Astrocyte (in vitro differentiated cells and primary cell): ENCODE measurements around the gene MATCAP1. TPM values are rescaled to one million over a fixed set of nuclear protein-coding genes. Genes with fewer than 3 reads are reported as not detected.

Experiments
- DNase-seq: peaks from one replicate; pipeline ENCODE4 v3.0.0-alpha.2; 2010; ENCODE audit warnings: low read depth
- FAIRE-seq: peaks from 2 replicates; lab custom pipeline; 2011; peaks lifted over from hg19 to GRCh38; lab: Jason Lieb, UNC
- H2AFZ ChIP-seq: 2 replicates; pipeline ENCODE4 v1.6.0; 2012; ENCODE audit warnings: low read depth, low read length, inconsistent platforms
- H3K27ac ChIP-seq: 2 replicates; pipeline ENCODE4 v1.5.1; 2011; ENCODE audit warnings: low read depth, low read length, inconsistent platforms
- H3K27me3 ChIP-seq: 2 replicates; pipeline ENCODE4 v1.6.0; 2011; ENCODE audit warnings: low read length, inconsistent platforms; ENCODE audit not compliant: insufficient read depth
- H3K36me3 ChIP-seq: 2 replicates; pipeline ENCODE4 v1.5.1; 2011; ENCODE audit warnings: low read length, inconsistent platforms; ENCODE audit not compliant: insufficient read depth
- H3K4me1 ChIP-seq: 2 replicates; pipeline ENCODE4 v1.5.1; 2011; ENCODE audit warnings: low read length, inconsistent platforms; ENCODE audit not compliant: insufficient read depth
- H3K4me2 ChIP-seq: 2 replicates; pipeline ENCODE4 v1.6.0; 2012; ENCODE audit warnings: low read length, inconsistent platforms
- H3K4me3 ChIP-seq: 2 replicates; pipeline ENCODE4 v1.5.1; 2011; ENCODE audit warnings: low read depth, mild to moderate bottlenecking, low read length, inconsistent platforms; ENCODE audit not compliant: insufficient read depth
- H3K79me2 ChIP-seq: 2 replicates; pipeline ENCODE4 v1.6.0; 2012; ENCODE audit warnings: mild to moderate bottlenecking, low read length, inconsistent platforms; ENCODE audit not compliant: insufficient read depth
- H3K9ac ChIP-seq: 2 replicates; pipeline ENCODE4 v1.6.0; 2012; ENCODE audit warnings: mild to moderate bottlenecking, low read length, inconsistent platforms
- H3K9me3 ChIP-seq: 2 replicates; pipeline ENCODE4 v1.5.1; 2012; ENCODE audit warnings: low read depth, mild to moderate bottlenecking, low read length, inconsistent platforms; ENCODE audit not compliant: insufficient read depth
- H4K20me1 ChIP-seq: 2 replicates; pipeline ENCODE4 v1.6.0; 2012; ENCODE audit warnings: low read length, inconsistent platforms; ENCODE audit not compliant: insufficient read depth
- H3K27ac Mint-ChIP-seq: one replicate; pipeline ENCODE4 v1.8.0; 2021; ENCODE audit warnings: mild to moderate bottlenecking, mixed read lengths; ENCODE audit not compliant: unreplicated experiment
- H3K27me3 Mint-ChIP-seq: one replicate; pipeline ENCODE4 v1.8.0; 2021; ENCODE audit warnings: low read depth, mixed read lengths; ENCODE audit not compliant: unreplicated experiment
- H3K36me3 Mint-ChIP-seq: one replicate; pipeline ENCODE4 v1.8.0; 2021; ENCODE audit warnings: low read depth, mixed read lengths; ENCODE audit not compliant: unreplicated experiment
- H3K4me1 Mint-ChIP-seq: one replicate; pipeline ENCODE4 v1.8.0; 2021; ENCODE audit warnings: low read depth, mixed read lengths; ENCODE audit not compliant: unreplicated experiment
- H3K4me3 Mint-ChIP-seq: one replicate; pipeline ENCODE4 v1.8.0; 2021; ENCODE audit warnings: mild to moderate bottlenecking, moderate library complexity, mixed read lengths; ENCODE audit not compliant: unreplicated experiment
- H3K9me3 Mint-ChIP-seq: one replicate; pipeline ENCODE4 v1.8.0; 2021; ENCODE audit warnings: mild to moderate bottlenecking, mixed read lengths; ENCODE audit not compliant: unreplicated experiment
- CTCF ChIP-seq: IDR thresholded peaks from 2 replicates; pipeline ENCODE4 v1.5.1; 2011; ENCODE audit warnings: low read depth, mild to moderate bottlenecking, inconsistent platforms, low read length, moderate library complexity; ENCODE audit not compliant: insufficient read depth
- EZH2 ChIP-seq: IDR thresholded peaks from 2 replicates; pipeline ENCODE4 v1.6.1; 2012; ENCODE audit warnings: mild to moderate bottlenecking, low read length, inconsistent platforms; ENCODE audit not compliant: insufficient read depth
- total RNA-seq: library from RNA; stranded (reverse); gene quantifications from 2 replicates; pipeline ENCODE4 v1.2.1, GENCODE V29; 2021

Gene MATCAP1
- total RNA-seq, 1 donor from 2014 or later: 26.1 TPM

GRCh38 chr16:67170168-67170948, 13.4 kb downstream of the MATCAP1 start, which contains the start of gene NOL3:
Gene NOL3, plus strand, starts transcription at chr16:67170538.
- H3K9me3 Mint-ChIP-seq: no peaks in the 10 kb centered on the region
- peak within 1 kb of the TSS; percentile 81 for H3K4me3 Mint-ChIP-seq
- peaks cover 23% of the 10 kb centered on the region for H3K4me1 Mint-ChIP-seq
- H3K4me2 ChIP-seq: peak within 1 kb of the TSS; percentile 87
- FAIRE-seq (no peak), DNase-seq (peak; percentile 66)
- H3K79me2 ChIP-seq: no peaks in the 10 kb centered on the region
- peaks cover 32% of the 10 kb centered on the region for H3K27me3 ChIP-seq
- peaks cover 10% of the 10 kb centered on the region for H4K20me1 ChIP-seq
- H2AFZ ChIP-seq: peak within 1 kb of the TSS; percentile 74
- H3K27me3 Mint-ChIP-seq: peaks cover 40% of the 10 kb centered on the region
- H3K4me1 ChIP-seq: peaks cover 31% of the 10 kb centered on the region
- peak within 1 kb of the TSS; percentile 95 for H3K27ac Mint-ChIP-seq
- TF ChIP-seq CTCF: no peak
- peaks cover 7% of the 10 kb centered on the region for H3K36me3 Mint-ChIP-seq
- no peaks in the 10 kb centered on the region for H3K9me3 ChIP-seq
- peak within 1 kb of the TSS; percentile 29 for H3K27ac ChIP-seq
- H3K9ac ChIP-seq: peak within 1 kb of the TSS; percentile 70
- H3K36me3 ChIP-seq: no peaks in the 10 kb centered on the region
- peak within 1 kb of the TSS; percentile 58 for H3K4me3 ChIP-seq

GRCh38 chr16:67169642-67170167, 14.1 kb downstream of the MATCAP1 start:
- Histone ChIP-seq H3K79me2 (no peaks in the 10 kb centered on the region), H2AFZ (peak overlapping the region; percentile 74), H3K27me3 (peaks cover 38% of the 10 kb centered on the region), H3K4me1 (peaks cover 29% of the 10 kb centered on the region), H3K4me2 (peak overlapping the region; percentile 87), H3K9me3 (no peaks in the 10 kb centered on the region), H3K36me3 (no peaks in the 10 kb centered on the region), H3K4me3 (peak overlapping the region; percentile 58), H4K20me1 (peaks cover 10% of the 10 kb centered on the region), H3K9ac (peak overlapping the region; percentile 68), H3K27ac (peak overlapping the region; percentile 29)
- Mint-ChIP-seq H3K27me3 (peaks cover 45% of the 10 kb centered on the region), H3K9me3 (no peaks in the 10 kb centered on the region), H3K4me3 (peak overlapping the region; percentile 77), H3K27ac (peak overlapping the region; percentile 95), H3K36me3 (peaks cover 7% of the 10 kb centered on the region), H3K4me1 (peaks cover 23% of the 10 kb centered on the region)
- no peak for FAIRE-seq
- no peak for DNase-seq
- TF ChIP-seq EZH2: no peak
- peak; percentile 55 for TF ChIP-seq CTCF

- Histone ChIP-seq H3K4me2 (no peak overlapping the region), H2AFZ (no peak overlapping the region), H4K20me1 (peaks cover 11% of the 10 kb centered on the region), H3K27me3 (peaks cover 41% of the 10 kb centered on the region), H3K9ac (no peak overlapping the region), H3K36me3 (no peaks in the 10 kb centered on the region), H3K4me1 (peaks cover 23% of the 10 kb centered on the region), H3K27ac (no peak overlapping the region), H3K9me3 (no peaks in the 10 kb centered on the region), H3K4me3 (no peak overlapping the region), H3K79me2 (no peaks in the 10 kb centered on the region)
- FAIRE-seq: no peak
- no peak for DNase-seq
- peak overlapping the region; percentile 45 for H3K4me3 Mint-ChIP-seq
- peaks cover 23% of the 10 kb centered on the region for H3K4me1 Mint-ChIP-seq
- H3K27me3 Mint-ChIP-seq: peaks cover 48% of the 10 kb centered on the region
- no peak overlapping the region for H3K27ac Mint-ChIP-seq
- TF ChIP-seq EZH2 (no peak), CTCF (no peak)
- H3K36me3 Mint-ChIP-seq: peaks cover 7% of the 10 kb centered on the region
- H3K9me3 Mint-ChIP-seq: no peaks in the 10 kb centered on the region
Measured at GRCh38 chr16:67169011-67169451, 14.7 kb downstream of the MATCAP1 start.
